SU-DHL-6 (cell line): ENCODE data around the gene MUC13.

Experiments used
- EZH2phosphoT487 ChIP-seq: fragments of 200-600 bp; sonication (generic), shearing (Covaris generic); conservative IDR thresholded peaks from 2 replicates; pipeline ENCODE4 v1.6.1; 2018; ENCODE audit warnings: mild to moderate bottlenecking, antibody characterized with exemption, low read length, moderate library complexity, mixed read lengths
- TF ChIP-seq, protein P1 (sequence below): fragments of 200-600 bp; sonication (generic); IDR thresholded peaks from one replicate; pipeline ENCODE4 v1.5.1; 2017; ENCODE audit warnings: antibody characterized with exemption, mild to moderate bottlenecking, low read length, moderate library complexity; ENCODE audit not compliant: insufficient read depth, poor library complexity, severe bottlenecking

DNA sequence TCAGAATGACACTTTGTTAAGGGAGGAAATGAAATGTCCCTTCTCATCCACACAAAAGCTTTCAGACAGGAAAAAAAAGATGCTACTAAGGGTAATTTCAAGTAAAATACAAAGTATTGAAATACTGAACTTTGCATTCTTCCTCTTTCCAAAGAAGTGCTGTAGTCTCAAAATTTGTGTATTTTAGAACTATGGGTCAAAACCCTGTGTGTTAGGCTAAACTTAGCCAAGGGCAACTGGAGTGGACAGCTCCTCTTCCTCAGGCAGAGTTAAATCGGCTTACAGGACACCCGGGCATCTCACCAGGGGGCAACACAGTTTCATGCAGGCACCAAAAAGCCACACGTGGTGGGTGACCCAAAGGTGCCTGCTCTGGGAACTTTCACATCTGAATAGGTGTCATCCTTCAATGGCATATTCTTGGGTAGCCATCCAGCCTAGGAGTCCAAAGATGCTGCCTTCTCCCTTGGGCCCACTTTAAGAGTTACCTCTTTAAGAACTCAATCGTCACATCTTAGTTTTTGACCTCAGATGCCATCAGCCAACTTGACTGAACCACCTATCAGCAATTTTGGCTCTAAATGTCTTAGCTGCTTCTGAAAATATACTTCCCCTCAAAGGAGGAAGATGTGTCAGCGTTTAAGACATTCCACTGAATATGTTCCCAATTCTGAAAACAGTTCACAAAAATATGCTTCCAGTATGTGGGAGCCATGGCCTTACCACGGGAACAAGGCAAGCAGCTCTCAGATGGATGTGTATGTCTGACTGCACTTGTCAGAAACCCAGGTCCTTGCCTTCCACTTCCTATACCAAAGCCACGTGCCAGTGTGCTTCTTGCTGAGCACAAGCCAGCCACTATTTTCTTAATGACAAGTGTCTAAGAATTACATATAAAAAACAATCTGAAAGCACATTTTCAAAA lies 32.2 kb upstream of the MUC13 start:
- TF ChIP-seq, protein P1, sequence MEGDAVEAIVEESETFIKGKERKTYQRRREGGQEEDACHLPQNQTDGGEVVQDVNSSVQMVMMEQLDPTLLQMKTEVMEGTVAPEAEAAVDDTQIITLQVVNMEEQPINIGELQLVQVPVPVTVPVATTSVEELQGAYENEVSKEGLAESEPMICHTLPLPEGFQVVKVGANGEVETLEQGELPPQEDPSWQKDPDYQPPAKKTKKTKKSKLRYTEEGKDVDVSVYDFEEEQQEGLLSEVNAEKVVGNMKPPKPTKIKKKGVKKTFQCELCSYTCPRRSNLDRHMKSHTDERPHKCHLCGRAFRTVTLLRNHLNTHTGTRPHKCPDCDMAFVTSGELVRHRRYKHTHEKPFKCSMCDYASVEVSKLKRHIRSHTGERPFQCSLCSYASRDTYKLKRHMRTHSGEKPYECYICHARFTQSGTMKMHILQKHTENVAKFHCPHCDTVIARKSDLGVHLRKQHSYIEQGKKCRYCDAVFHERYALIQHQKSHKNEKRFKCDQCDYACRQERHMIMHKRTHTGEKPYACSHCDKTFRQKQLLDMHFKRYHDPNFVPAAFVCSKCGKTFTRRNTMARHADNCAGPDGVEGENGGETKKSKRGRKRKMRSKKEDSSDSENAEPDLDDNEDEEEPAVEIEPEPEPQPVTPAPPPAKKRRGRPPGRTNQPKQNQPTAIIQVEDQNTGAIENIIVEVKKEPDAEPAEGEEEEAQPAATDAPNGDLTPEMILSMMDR: no peak
- TF ChIP-seq EZH2phosphoT487: no peak
